ENCODE data around the gene ZNF423.

Gene ZNF423

DNA sequence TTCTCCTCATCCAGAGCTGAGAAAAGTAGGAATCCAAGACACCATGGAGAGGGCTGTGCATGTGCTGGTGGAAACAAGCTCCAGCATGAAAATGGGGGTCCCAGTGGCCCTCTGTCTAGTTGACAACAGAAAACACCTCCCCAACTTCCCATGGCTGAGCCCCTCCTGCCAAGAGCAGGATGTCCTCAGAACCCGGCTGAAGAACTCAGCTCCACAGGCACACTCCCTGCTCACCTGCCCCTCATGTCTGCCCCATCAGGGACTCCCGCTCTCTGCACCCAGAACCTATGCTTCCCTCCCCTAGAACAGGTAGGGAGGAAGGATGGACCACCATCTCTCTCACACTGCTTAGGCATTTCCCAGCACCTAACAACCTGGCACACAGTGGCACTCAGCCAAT is 315.1 kb downstream of the ZNF423 start:
- Histone ChIP-seq H3K27ac (ENCODE audit: low read depth, low read length, poor library complexity, severe bottlenecking) (no peak overlapping the region), H3K4me2 (ENCODE audit: low read length) (no peak overlapping the region), H3K27me3 (ENCODE audit: insufficient read depth, low read length) (no peaks in the 10 kb centered on the region; the same call in 1 of the 2 replicates), H4K20me1 (ENCODE audit: insufficient read depth, low read length) (no peaks in the 10 kb centered on the region), H3K9ac (ENCODE audit: low read length) (no peak overlapping the region), H3K36me3 (ENCODE audit: insufficient read depth, low read length) (no peaks in the 10 kb centered on the region), H3F3A (ENCODE audit: insufficient read depth, low read length) (no peaks in the 10 kb centered on the region), H2AFZ (ENCODE audit: low read length) (no peak overlapping the region), H3K9me3 (ENCODE audit: low read length) (no peaks in the 10 kb centered on the region), H3K9me2 (ENCODE audit: low read depth, low read length) (no peaks in the 10 kb centered on the region), H3K79me2 (ENCODE audit: insufficient read depth, low read length) (no peaks in the 10 kb centered on the region), H3K4me1 (ENCODE audit: insufficient read depth, low read length, severe bottlenecking) (no peaks in the 10 kb centered on the region), H3K4me3 (ENCODE audit: low read depth, low read length, poor library complexity, severe bottlenecking) (no peak overlapping the region)
- TF ChIP-seq, protein P1, sequence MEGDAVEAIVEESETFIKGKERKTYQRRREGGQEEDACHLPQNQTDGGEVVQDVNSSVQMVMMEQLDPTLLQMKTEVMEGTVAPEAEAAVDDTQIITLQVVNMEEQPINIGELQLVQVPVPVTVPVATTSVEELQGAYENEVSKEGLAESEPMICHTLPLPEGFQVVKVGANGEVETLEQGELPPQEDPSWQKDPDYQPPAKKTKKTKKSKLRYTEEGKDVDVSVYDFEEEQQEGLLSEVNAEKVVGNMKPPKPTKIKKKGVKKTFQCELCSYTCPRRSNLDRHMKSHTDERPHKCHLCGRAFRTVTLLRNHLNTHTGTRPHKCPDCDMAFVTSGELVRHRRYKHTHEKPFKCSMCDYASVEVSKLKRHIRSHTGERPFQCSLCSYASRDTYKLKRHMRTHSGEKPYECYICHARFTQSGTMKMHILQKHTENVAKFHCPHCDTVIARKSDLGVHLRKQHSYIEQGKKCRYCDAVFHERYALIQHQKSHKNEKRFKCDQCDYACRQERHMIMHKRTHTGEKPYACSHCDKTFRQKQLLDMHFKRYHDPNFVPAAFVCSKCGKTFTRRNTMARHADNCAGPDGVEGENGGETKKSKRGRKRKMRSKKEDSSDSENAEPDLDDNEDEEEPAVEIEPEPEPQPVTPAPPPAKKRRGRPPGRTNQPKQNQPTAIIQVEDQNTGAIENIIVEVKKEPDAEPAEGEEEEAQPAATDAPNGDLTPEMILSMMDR (IDR thresholded peaks at IDR 0.05; ENCODE audit: low read length): no peak
- TF ChIP-seq EZH2 (IDR thresholded peaks at IDR 0.05; ENCODE audit: borderline replicate concordance, low read length): no peak

DNA sequence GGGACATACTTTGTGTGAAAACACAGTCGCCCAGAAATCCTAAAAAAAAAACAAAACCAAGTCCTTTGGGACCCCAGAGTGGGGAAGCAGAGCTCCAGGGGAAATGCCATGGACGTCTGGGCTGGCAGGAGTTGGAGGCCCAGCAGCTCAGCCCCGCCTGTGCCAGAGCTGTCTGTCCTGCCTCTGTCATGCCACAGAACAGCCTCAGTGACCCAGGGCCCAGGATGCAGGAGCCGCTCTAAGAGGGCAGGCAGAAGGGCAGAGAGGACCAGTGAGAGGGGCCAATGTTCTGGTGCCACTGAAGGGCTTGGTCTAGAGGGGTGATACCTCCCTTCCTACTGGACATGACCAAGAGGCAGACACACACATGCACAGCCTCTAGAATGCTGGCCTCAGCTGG is 316.2 kb downstream of the ZNF423 start:
- no peak overlapping the region for H3K9ac ChIP-seq (ENCODE audit: low read length)
- no peaks in the 10 kb centered on the region for H4K20me1 ChIP-seq (ENCODE audit: insufficient read depth, low read length)
- H3K36me3 ChIP-seq (ENCODE audit: insufficient read depth, low read length): no peaks in the 10 kb centered on the region
- H3K27ac ChIP-seq (ENCODE audit: low read depth, low read length, poor library complexity, severe bottlenecking): no peak overlapping the region
- no peak overlapping the region for H3K4me3 ChIP-seq (ENCODE audit: low read depth, low read length, poor library complexity, severe bottlenecking)
- H3K9me3 ChIP-seq (ENCODE audit: low read length): no peaks in the 10 kb centered on the region
- no peaks in the 10 kb centered on the region for H3K9me2 ChIP-seq (ENCODE audit: low read depth, low read length)
- H3K4me1 ChIP-seq (ENCODE audit: insufficient read depth, low read length, severe bottlenecking): no peaks in the 10 kb centered on the region
- no peaks in the 10 kb centered on the region for H3K79me2 ChIP-seq (ENCODE audit: insufficient read depth, low read length)
- peaks cover 4% of the 10 kb centered on the region; the same call in 1 of the 2 replicates for H3K27me3 ChIP-seq (ENCODE audit: insufficient read depth, low read length)
- no peak overlapping the region for H3K4me2 ChIP-seq (ENCODE audit: low read length)
- no peaks in the 10 kb centered on the region for H3F3A ChIP-seq (ENCODE audit: insufficient read depth, low read length)
- H2AFZ ChIP-seq (ENCODE audit: low read length): no peak overlapping the region
- TF ChIP-seq, protein P1 (IDR thresholded peaks at IDR 0.05; ENCODE audit: low read length): no peak
- TF ChIP-seq EZH2 (IDR thresholded peaks at IDR 0.05; ENCODE audit: borderline replicate concordance, low read length): no peak

DNA sequence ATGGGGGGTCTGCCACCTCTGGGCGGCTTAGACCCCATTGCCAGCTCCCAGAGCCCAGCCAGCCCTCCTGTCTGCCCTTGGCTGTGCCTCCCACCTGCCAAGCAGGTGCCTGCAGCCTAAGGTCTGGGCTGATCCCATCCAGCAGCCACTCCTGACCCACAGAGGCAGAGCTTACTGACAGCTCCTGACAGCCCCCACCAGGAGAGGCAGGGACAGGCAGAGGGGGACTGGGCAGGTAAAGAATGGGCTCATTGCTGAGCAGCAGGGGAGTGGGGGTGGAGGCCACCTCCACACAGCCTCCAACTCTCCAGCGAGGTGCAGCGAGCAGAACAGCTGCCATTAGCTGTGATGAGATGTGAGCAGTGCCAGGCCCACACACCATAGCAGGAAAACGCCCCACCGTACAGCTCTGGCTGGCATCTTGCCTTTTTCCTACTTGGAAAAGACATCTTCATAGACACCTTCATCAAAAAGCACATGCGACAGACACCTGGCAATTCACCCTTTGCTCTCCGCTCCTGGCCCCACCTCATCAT is 317.9 kb downstream of the ZNF423 start:
- H2AFZ ChIP-seq (ENCODE audit: low read length): no peak overlapping the region
- no peak overlapping the region for H3K9ac ChIP-seq (ENCODE audit: low read length)
- H3K9me3 ChIP-seq (ENCODE audit: low read length): no peaks in the 10 kb centered on the region
- H3F3A ChIP-seq (ENCODE audit: insufficient read depth, low read length): no peaks in the 10 kb centered on the region
- H3K27me3 ChIP-seq (ENCODE audit: insufficient read depth, low read length): peaks cover 4% of the 10 kb centered on the region; the same call in 1 of the 2 replicates
- H3K79me2 ChIP-seq (ENCODE audit: insufficient read depth, low read length): no peaks in the 10 kb centered on the region
- no peaks in the 10 kb centered on the region for H3K36me3 ChIP-seq (ENCODE audit: insufficient read depth, low read length)
- TF ChIP-seq, protein P1 (IDR thresholded peaks at IDR 0.05; ENCODE audit: low read length): no peak
- TF ChIP-seq EZH2 (IDR thresholded peaks at IDR 0.05; ENCODE audit: borderline replicate concordance, low read length): no peak
- H3K9me2 ChIP-seq (ENCODE audit: low read depth, low read length): no peaks in the 10 kb centered on the region
- no peak overlapping the region for H3K4me2 ChIP-seq (ENCODE audit: low read length)
- no peak overlapping the region for H3K4me3 ChIP-seq (ENCODE audit: low read depth, low read length, poor library complexity, severe bottlenecking)
- H3K27ac ChIP-seq (ENCODE audit: low read depth, low read length, poor library complexity, severe bottlenecking): no peak overlapping the region
- no peaks in the 10 kb centered on the region for H4K20me1 ChIP-seq (ENCODE audit: insufficient read depth, low read length)
- no peaks in the 10 kb centered on the region for H3K4me1 ChIP-seq (ENCODE audit: insufficient read depth, low read length, severe bottlenecking)
